IMR-90 (cell line): Measurements from ENCODE around the gene TAL2.

Source experiments
- CTCF ChIP-seq: conservative IDR thresholded peaks from 2 replicates; pipeline ENCODE4 v1.5.1; 2012; ENCODE audit warnings: mild to moderate bottlenecking, low read depth, low read length, improper control_type of control experiment
- FOS ChIP-seq: fragments of 150-350 bp; IDR thresholded peaks from 2 replicates; pipeline ENCODE4 v1.6.1; 2016; ENCODE audit warnings: low read depth, low read length
- USF2 ChIP-seq: fragments of 150-350 bp; IDR thresholded peaks from 2 replicates; pipeline ENCODE4 v1.6.1; 2017; ENCODE audit warnings: mild to moderate bottlenecking, antibody characterized with exemption, low read length, low read depth

GRCh38 chr9:105694190-105694847 is 32.1 kb downstream of the TAL2 start, which contains the start of gene TMEM38B:
- TF ChIP-seq CTCF (no peak), USF2 (no peak), FOS (no peak)
